ENCODE data around the gene AP3S2. TPM values are rescaled to one million over a fixed set of nuclear protein-coding genes. Genes with fewer than 3 reads are reported as not detected.
"Not testable (repeated sequence)": the region's sequence is repeated elsewhere in the genome, so short reads cannot be mapped to it uniquely, and the experiment has no call there.

AP3S2 gene
- total RNA-seq, 2 donors from 2014 or later = 28.5 to 40.2 TPM

- no peak for ATAC-seq (replicated peaks in 1 of 2)
- peaks cover 27% of the 10 kb centered on the region for H3K4me1 Mint-ChIP-seq (ENCODE audit: low read depth)
- peaks cover 11% of the 10 kb centered on the region for H3K27me3 Mint-ChIP-seq (ENCODE audit: low read depth)
- H3K4me3 Mint-ChIP-seq = no peak overlapping the region
- H3K27ac Mint-ChIP-seq = no peak overlapping the region
- peaks cover 4 to 5% of the 10 kb centered on the region in 2 donors for H3K9me3 Mint-ChIP-seq
- peaks cover 0 to 4% of the 10 kb centered on the region in 2 donors for H3K36me3 Mint-ChIP-seq (ENCODE audit: insufficient read depth in 2 of 2)
- DNase-seq = no peak
Observed at GRCh38 chr15:89784686-89784960, 109.2 kb downstream of the AP3S2 start.

GRCh38 chr15:89783861-89784685 lies 109.7 kb downstream of the AP3S2 start:
- H3K36me3 Mint-ChIP-seq (ENCODE audit: insufficient read depth in 2 of 2) = peaks cover 0 to 4% of the 10 kb centered on the region in 2 donors
- peaks cover 27% of the 10 kb centered on the region for H3K4me1 Mint-ChIP-seq (ENCODE audit: low read depth)
- peaks cover 4 to 5% of the 10 kb centered on the region in 2 donors for H3K9me3 Mint-ChIP-seq
- H3K27me3 Mint-ChIP-seq (ENCODE audit: low read depth) = peaks cover 11% of the 10 kb centered on the region
- no peak overlapping the region for H3K4me3 Mint-ChIP-seq
- DNase-seq = no peak
- no peak for ATAC-seq (replicated peaks in 1 of 2)
- H3K27ac Mint-ChIP-seq = no peak overlapping the region

- DNase-seq (no peak), ATAC-seq (replicated peaks in 1 of 2) (no peak)
- H3K4me3 Mint-ChIP-seq = no peak overlapping the region
- peaks cover 19% of the 10 kb centered on the region for H3K27me3 Mint-ChIP-seq (ENCODE audit: low read depth)
- peaks cover 27% of the 10 kb centered on the region for H3K4me1 Mint-ChIP-seq (ENCODE audit: low read depth)
- peaks cover 0 to 3% of the 10 kb centered on the region in 2 donors for H3K36me3 Mint-ChIP-seq (ENCODE audit: insufficient read depth in 2 of 2)
- H3K9me3 Mint-ChIP-seq = peaks cover 4 to 5% of the 10 kb centered on the region in 2 donors
- no peak overlapping the region for H3K27ac Mint-ChIP-seq
Observed at GRCh38 chr15:89783111-89783860, 110.5 kb downstream of the AP3S2 start.

GRCh38 chr15:89782619-89782950 lies 111.2 kb downstream of the AP3S2 start:
- H3K9me3 Mint-ChIP-seq; H3K36me3 Mint-ChIP-seq (ENCODE audit: insufficient read depth in 2 of 2); H3K4me3 Mint-ChIP-seq; ATAC-seq (replicated peaks in 1 of 2); DNase-seq; H3K27ac Mint-ChIP-seq: not testable (repeated sequence)
- H3K27me3 Mint-ChIP-seq (ENCODE audit: low read depth) = peaks cover 26% of the 10 kb centered on the region
- peaks cover 27% of the 10 kb centered on the region for H3K4me1 Mint-ChIP-seq (ENCODE audit: low read depth)

- ATAC-seq (replicated peaks in 1 of 2) (peak; percentile 50 to 71), DNase-seq (peak in 1 of 2 donors; percentile 23)
- peak overlapping the region in 1 of 2 donors; percentile 17 for H3K4me3 Mint-ChIP-seq
- no peaks in the 10 kb centered on the region for H3K9me3 Mint-ChIP-seq
- H3K27me3 Mint-ChIP-seq (ENCODE audit: low read depth) = peaks cover 26% of the 10 kb centered on the region
- no peak overlapping the region for H3K27ac Mint-ChIP-seq
- H3K36me3 Mint-ChIP-seq (ENCODE audit: insufficient read depth in 2 of 2) = no peaks in the 10 kb centered on the region
- peaks cover 27% of the 10 kb centered on the region for H3K4me1 Mint-ChIP-seq (ENCODE audit: low read depth)
Observed at GRCh38 chr15:89781891-89782618, 111.7 kb downstream of the AP3S2 start.

- peak; percentile 24 to 29 for DNase-seq
- peaks cover 26% of the 10 kb centered on the region for H3K27me3 Mint-ChIP-seq (ENCODE audit: low read depth)
- no peak overlapping the region for H3K27ac Mint-ChIP-seq
- peak overlapping the region in 1 of 2 donors; percentile 9 for H3K4me3 Mint-ChIP-seq
- no peaks in the 10 kb centered on the region for H3K9me3 Mint-ChIP-seq
- peak; percentile 50 to 67 for ATAC-seq (replicated peaks in 1 of 2)
- H3K36me3 Mint-ChIP-seq (ENCODE audit: insufficient read depth in 2 of 2) = no peaks in the 10 kb centered on the region
- H3K4me1 Mint-ChIP-seq (ENCODE audit: low read depth) = peaks cover 27% of the 10 kb centered on the region
Observed at GRCh38 chr15:89781055-89781454, 112.7 kb downstream of the AP3S2 start.

- H3K4me1 Mint-ChIP-seq (ENCODE audit: low read depth) = peaks cover 27% of the 10 kb centered on the region
- no peak overlapping the region for H3K27ac Mint-ChIP-seq
- DNase-seq (no peak), ATAC-seq (replicated peaks in 1 of 2) (no peak)
- H3K9me3 Mint-ChIP-seq = no peaks in the 10 kb centered on the region
- peak overlapping the region in 1 of 2 donors; percentile 5 for H3K4me3 Mint-ChIP-seq
- no peaks in the 10 kb centered on the region for H3K36me3 Mint-ChIP-seq (ENCODE audit: insufficient read depth in 2 of 2)
- peaks cover 26% of the 10 kb centered on the region for H3K27me3 Mint-ChIP-seq (ENCODE audit: low read depth)
Observed at GRCh38 chr15:89780601-89781000, 113.2 kb downstream of the AP3S2 start.

Other genes with a start within 250 kb of the AP3S2 start
- gene KIF7, start 238.5 kb downstream of the AP3S2 start, total RNA-seq = 1 to 10 TPM; 1.4 to 1.8 TPM
- 1 to 10 TPM in 1 of 2 donors, under 1 TPM in 1; 0.88 to 1.3 TPM for gene PLIN1, start 214.6 kb downstream of the AP3S2 start, total RNA-seq
- 1 to 10 TPM; 4.0 to 7.3 TPM for gene PEX11A, start 203.2 kb downstream of the AP3S2 start, total RNA-seq
- under 1 TPM in 1 of 2 donors, not detected in 1; 0.19 TPM for gene WDR93, start 203.2 kb downstream of the AP3S2 start, total RNA-seq
- gene MESP1, start 142.7 kb downstream of the AP3S2 start, total RNA-seq = 1 to 10 TPM; 2.4 to 4.5 TPM
- gene MESP2, start 117.7 kb downstream of the AP3S2 start, total RNA-seq = not detected
- gene ANPEP, start 79.1 kb downstream of the AP3S2 start, total RNA-seq = under 1 TPM; 0.28 to 0.43 TPM
- gene ARPIN, start 19.0 kb upstream of the AP3S2 start, total RNA-seq = not detected
- gene ZNF710, start 107.3 kb upstream of the AP3S2 start, total RNA-seq = 10 to 100 TPM; 26.6 to 32.3 TPM
- gene IDH2, start 208.5 kb upstream of the AP3S2 start, total RNA-seq = 100 to 1,000 TPM; 123 to 170 TPM

Measured in activated T-cell treated with anti-CD3 and anti-CD28 coated beads, Interleukin-2, amount 50 U/mL, for 72 hours (primary cell).